HCT116 (cell line): ENCODE measurements around the gene SBF1. TPM values are rescaled to one million over a fixed set of nuclear protein-coding genes. Genes with fewer than 3 reads are reported as not detected.
"Not testable (repeated sequence)": the region's sequence is repeated elsewhere in the genome, so short reads cannot be mapped to it uniquely, and the experiment has no call there.

Experiments
- ATAC-seq: fragments of 200-7000 bp; cut with Tn5 transposase; 2 replicates; pipeline ENCODE4 v1.9.1; 2020; ENCODE audit warnings: mild to moderate bottlenecking, moderate library complexity
- BruUV-seq: library from RNA; stranded (reverse); fragments of 400-500 nt; replicated peaks from 2 replicates; lab custom pipeline; 2021; lab: Mats Ljungman, UMichigan
- CTCF ChIA-PET: fragments of 300-600 bp; sonication (Branson Sonifier 250); formaldehyde crosslinking; loops from one replicate; lab custom pipeline; 2021; ENCODE audit warnings: antibody characterized with exemption; lab: Charles Lee
- POLR2A ChIA-PET: fragments of 300-600, 350-600 bp; sonication (Branson Sonifier 250); formaldehyde crosslinking; loops from one replicate; lab custom pipeline; 2021; ENCODE audit warnings: antibody characterized with exemption; lab: Charles Lee
- RAD21 ChIA-PET, 2 experiments: fragments of 300-600 bp; sonication (Branson Sonifier 250); formaldehyde crosslinking; loops; one replicate each; lab custom pipeline; 2023; ENCODE audit warnings: low total read pairs in 2 of 2; ENCODE audit not compliant: uncharacterized antibody in 2 of 2, unreplicated experiment in 2 of 2, low non-redundant PET in 1 of 2; lab: Charles Lee
- DNase-seq: peaks from one replicate; pipeline ENCODE4 v3.0.0-alpha.2; 2010; ENCODE audit warnings: low read depth, low spot score
- H2AFZ ChIP-seq: fragments of 200-600 bp; shearing (Covaris generic), sonication (generic); 2 replicates; pipeline ENCODE4 v1.6.1; 2017; ENCODE audit warnings: low read depth, mixed run types, mixed read lengths, antibody characterized with exemption, low read length; ENCODE audit not compliant: poor library complexity, severe bottlenecking
- H3K27ac ChIP-seq: 2 replicates; pipeline ENCODE4 v1.5.1; 2012; ENCODE audit warnings: low read depth, low read length
- H3K27me3 ChIP-seq: fragments of 200-600 bp; sonication (generic); 2 replicates; pipeline ENCODE4 v1.6.1; 2016; ENCODE audit warnings: mixed run types, low read length, mixed read lengths; ENCODE audit not compliant: insufficient read depth
- H3K36me3 ChIP-seq, 2 experiments: fragments of 200-500 bp in 1 of 2; fragments of 200-600 bp in 1 of 2; sonication (Bioruptor generic) in 1 of 2; sonication (generic) in 1 of 2; 2 replicates each; pipeline versions ENCODE4 v1.5.1 to v1.6.1; 2014 to 2016; ENCODE audit warnings: low read length in 2 of 2, inconsistent platforms in 1 of 2, mixed read lengths in 1 of 2, mixed run types in 1 of 2; ENCODE audit not compliant: insufficient read depth in 2 of 2, control insufficient read depth in 1 of 2
- H3K4me1 ChIP-seq, 2 experiments: fragments of 200-600 bp in 1 of 2; sonication (generic) in 1 of 2; 2 replicates each; pipeline versions ENCODE4 v1.5.1 to v1.6.1; 2012 to 2017; ENCODE audit warnings: low read length in 2 of 2, inconsistent platforms in 1 of 2, mild to moderate bottlenecking in 1 of 2, mixed read lengths in 1 of 2, mixed run types in 1 of 2, moderate library complexity in 1 of 2; ENCODE audit not compliant: insufficient read depth in 2 of 2, control insufficient read depth in 1 of 2
- H3K4me2 ChIP-seq: fragments of 200-600 bp; sonication (generic); 2 replicates; pipeline ENCODE4 v1.6.1; 2017; ENCODE audit warnings: mixed run types, low read length, mixed read lengths
- H3K4me3 ChIP-seq, 2 experiments: fragments of 200-600 bp in 1 of 2; sonication (generic) in 1 of 2; replicated peaks in 1 of 2; 2 replicates each; pipeline ENCODE4 v1.5.1; 2011 to 2016; ENCODE audit warnings: low read length in 2 of 2, control low read depth in 1 of 2, low read depth in 1 of 2, mild to moderate bottlenecking in 1 of 2, mixed read lengths in 1 of 2, mixed run types in 1 of 2
- H3K79me2 ChIP-seq: fragments of 200-600 bp; sonication (generic); 2 replicates; pipeline ENCODE4 v1.6.1; 2017; ENCODE audit warnings: mild to moderate bottlenecking, mixed run types, low read length, moderate library complexity, mixed read lengths; ENCODE audit not compliant: insufficient read depth
- H3K9ac ChIP-seq: fragments of 200-600 bp; sonication (generic); 2 replicates; pipeline ENCODE4 v1.6.1; 2016; ENCODE audit warnings: low read length, mixed read lengths
- H3K9me2 ChIP-seq: fragments of 200-600 bp; sonication (generic), shearing (Covaris generic); 2 replicates; pipeline ENCODE4 v1.6.1; 2017; ENCODE audit warnings: mixed run types, mild to moderate bottlenecking, moderate library complexity; ENCODE audit not compliant: insufficient read depth
- H3K9me3 ChIP-seq, 2 experiments: fragments of 200-500 bp in 1 of 2; fragments of 200-600 bp in 1 of 2; sonication (Bioruptor generic) in 1 of 2; sonication (generic) in 1 of 2; 2 replicates each; pipeline ENCODE4 v1.6.1; 2014 to 2017; ENCODE audit warnings: low read length in 2 of 2, mixed read lengths in 2 of 2, inconsistent platforms in 1 of 2, low read depth in 1 of 2, mild to moderate bottlenecking in 1 of 2, mixed run types in 1 of 2, moderate library complexity in 1 of 2; ENCODE audit not compliant: control insufficient read depth in 1 of 2, insufficient read depth in 1 of 2
- H4K20me1 ChIP-seq: fragments of 200-600 bp; sonication (generic), shearing (Covaris generic); 2 replicates; pipeline ENCODE4 v1.6.1; 2017; ENCODE audit warnings: mixed run types, mild to moderate bottlenecking, moderate library complexity; ENCODE audit not compliant: insufficient read depth
- CEBPB ChIP-seq: IDR thresholded peaks from 2 replicates; pipeline ENCODE4 v1.6.1; 2012; ENCODE audit warnings: low read depth
- ELF1 ChIP-seq: IDR thresholded peaks from 2 replicates; pipeline ENCODE4 v1.6.1; 2012; ENCODE audit warnings: low read depth, borderline replicate concordance
- EZH2 ChIP-seq: fragments of 200-600 bp; sonication (generic); IDR thresholded peaks from 2 replicates; pipeline ENCODE4 v1.6.1; 2017; ENCODE audit warnings: antibody characterized with exemption, mixed run types
- POLR2A ChIP-seq: IDR thresholded peaks from 2 replicates; pipeline ENCODE4 v1.7.0; 2011; ENCODE audit warnings: borderline replicate concordance; ENCODE audit not compliant: insufficient read depth, insufficient read length; ENCODE audit errors: extremely low read depth
- POLR2AphosphoS5 ChIP-seq: IDR thresholded peaks from 2 replicates; pipeline ENCODE4 v1.6.1; 2011; ENCODE audit warnings: mild to moderate bottlenecking, low read depth, low read length, moderate library complexity
- SIN3A ChIP-seq: IDR thresholded peaks from 2 replicates; pipeline ENCODE4 v1.6.1; 2012; ENCODE audit warnings: low read depth
- TCF7L2 ChIP-seq: IDR thresholded peaks from 2 replicates; pipeline ENCODE4 v1.7.0; 2011; ENCODE audit warnings: borderline replicate concordance, inconsistent platforms; ENCODE audit not compliant: insufficient read depth, insufficient read length; ENCODE audit errors: extremely low read depth
- ZNF274 ChIP-seq: fragments of 200-500 bp; sonication (Bioruptor generic); IDR thresholded peaks from 2 replicates; pipeline ENCODE4 v1.6.1; 2014; ENCODE audit warnings: mild to moderate bottlenecking, low read depth, low read length, inconsistent platforms
- intact Hi-C: fragments of 100-400 bp; cut with micrococcal nuclease; formaldehyde crosslinking; loops from 2 replicates; pipeline ENCODE4 v1.10.0; 2022
- total RNA-seq: library from RNA; stranded (reverse); gene quantifications from one replicate; pipeline ENCODE4 v1.2.1, GENCODE V29; 2021; ENCODE audit not compliant: unreplicated experiment

SBF1 gene
- total RNA-seq, 1 experiment from 2014 or later: 91.1 TPM

DNA sequence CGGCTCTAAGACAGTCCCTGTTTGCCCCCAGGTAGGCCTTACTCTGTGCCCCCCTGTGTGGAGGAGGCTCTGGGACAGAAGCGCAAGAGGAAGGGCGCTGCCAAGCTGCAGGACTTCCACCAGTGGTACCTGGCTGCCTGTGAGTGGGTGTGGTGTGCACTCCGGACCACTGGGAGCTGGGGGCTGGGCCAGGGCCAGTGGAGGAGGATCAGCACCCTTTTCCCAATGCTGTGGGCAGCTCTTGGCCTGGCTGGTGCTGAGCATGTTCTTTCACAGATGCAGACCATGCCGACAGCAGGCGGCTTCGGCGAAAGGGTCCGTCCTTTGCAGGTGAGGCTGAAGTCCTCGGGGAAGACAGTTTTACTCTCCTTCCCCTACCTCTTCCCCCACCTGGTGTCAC is 46.9 kb upstream of the SBF1 start (continued):
- TF ChIP-seq POLR2AphosphoS5: no peak
- TF ChIP-seq CEBPB: no peak
- no peak for TF ChIP-seq TCF7L2
- no peak for TF ChIP-seq POLR2A

DNA sequence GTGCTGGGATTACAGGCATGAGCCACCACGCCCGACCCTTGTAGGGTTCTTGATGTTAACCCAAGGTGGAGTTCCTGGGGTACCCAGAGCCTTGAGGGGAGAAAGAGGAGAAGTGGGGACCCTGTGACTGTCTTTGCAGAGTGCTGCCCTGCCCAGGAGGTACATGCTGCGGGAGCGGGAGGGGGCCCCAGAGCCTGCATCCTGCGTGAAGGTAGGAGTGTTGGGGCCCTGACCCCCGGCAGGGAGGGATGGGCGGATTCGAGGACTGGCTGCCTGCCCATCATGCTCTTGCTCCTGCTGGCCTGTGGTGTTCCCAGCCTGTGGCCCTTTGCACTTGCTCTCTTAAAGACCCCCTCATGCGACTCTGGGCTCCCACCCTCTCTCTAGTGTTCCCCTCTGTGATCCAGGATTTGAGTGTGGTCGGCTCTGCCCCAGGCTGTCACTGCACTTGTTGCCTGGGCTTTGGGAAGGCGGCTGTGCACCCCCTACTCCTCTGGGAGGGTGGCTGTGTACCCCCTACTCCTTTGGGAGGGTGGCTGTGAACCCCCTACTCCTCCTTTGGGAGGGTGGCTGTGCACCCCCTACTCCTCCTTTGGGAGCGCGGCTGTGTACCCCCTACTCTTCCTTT is 46.1 kb upstream of the SBF1 start:
- Histone ChIP-seq H3K4me3 (no peak overlapping the region), H3K27me3 (no peaks in the 10 kb centered on the region), H3K36me3 (peaks cover 7 to 36% of the 10 kb centered on the region in 2 experiments; a peak in 3 of 4 replicates), H3K27ac (no peak overlapping the region), H3K4me2 (no peak overlapping the region), H3K79me2 (peaks cover 44% of the 10 kb centered on the region), H4K20me1 (no peaks in the 10 kb centered on the region), H3K9me2 (no peaks in the 10 kb centered on the region), H3K4me1 (peaks cover 6 to 18% of the 10 kb centered on the region in 2 experiments; a peak in 3 of 4 replicates), H3K9me3 (no peaks in the 10 kb centered on the region), H2AFZ (no peak overlapping the region), H3K9ac (no peak overlapping the region)
- TF ChIP-seq EZH2 (no peak), CEBPB (no peak), ZNF274 (no peak), POLR2AphosphoS5 (no peak), ELF1 (no peak), TCF7L2 (no peak), SIN3A (no peak)
- ChIA-PET RAD21 (no interaction called here), POLR2A (no interaction called here), CTCF (no interaction called here)
- intact Hi-C loops: no loop called here
- no TSS peak for BruUV-seq
- ATAC-seq (no peak), DNase-seq (no peak)

DNA sequence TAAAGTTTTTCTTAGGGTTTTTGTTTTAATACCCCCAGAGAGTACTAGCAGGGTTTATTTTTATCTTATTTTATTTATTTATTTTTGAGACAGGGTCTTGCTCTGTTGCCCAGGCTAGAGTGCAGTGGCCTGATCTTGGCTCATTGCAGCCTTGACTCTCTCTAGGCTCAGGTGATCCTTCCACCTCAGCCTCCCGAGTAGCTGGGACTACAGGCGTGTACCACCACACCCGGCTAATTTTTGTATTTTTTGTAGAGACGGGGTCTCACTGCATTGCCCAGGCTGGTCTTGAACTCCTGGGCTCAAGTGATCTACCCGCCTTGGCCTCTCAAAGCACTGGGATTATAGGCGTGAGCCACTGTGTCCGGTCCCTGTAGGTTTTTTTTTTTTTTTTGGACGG is 45.3 kb upstream of the SBF1 start:
- Histone ChIP-seq H3K4me1 (peaks cover 6 to 16% of the 10 kb centered on the region in 2 experiments; a peak in 3 of 4 replicates), H3K79me2 (peaks cover 48% of the 10 kb centered on the region), H3K36me3 (peaks cover 7 to 36% of the 10 kb centered on the region in 2 experiments; a peak in 3 of 4 replicates)
- H3K4me2 ChIP-seq, H3K4me3 ChIP-seq, H3K9ac ChIP-seq, BruUV-seq, POLR2A ChIA-PET, H3K9me3 ChIP-seq, H3K27ac ChIP-seq, H2AFZ ChIP-seq, DNase-seq, H4K20me1 ChIP-seq, RAD21 ChIA-PET, CTCF ChIA-PET, ATAC-seq, H3K9me2 ChIP-seq, intact Hi-C loops, H3K27me3 ChIP-seq: not testable (repeated sequence)
